ENCODE measurements around the gene TMA16. TPM values are rescaled to one million over a fixed set of nuclear protein-coding genes. Genes with fewer than 3 reads are reported as not detected.

The TMA16 gene
- total and polyA plus RNA-seq, 2 donors (not counting 1 experiment from before 2014, with no cell fraction given), result 6.5 to 40.5 TPM

DNA sequence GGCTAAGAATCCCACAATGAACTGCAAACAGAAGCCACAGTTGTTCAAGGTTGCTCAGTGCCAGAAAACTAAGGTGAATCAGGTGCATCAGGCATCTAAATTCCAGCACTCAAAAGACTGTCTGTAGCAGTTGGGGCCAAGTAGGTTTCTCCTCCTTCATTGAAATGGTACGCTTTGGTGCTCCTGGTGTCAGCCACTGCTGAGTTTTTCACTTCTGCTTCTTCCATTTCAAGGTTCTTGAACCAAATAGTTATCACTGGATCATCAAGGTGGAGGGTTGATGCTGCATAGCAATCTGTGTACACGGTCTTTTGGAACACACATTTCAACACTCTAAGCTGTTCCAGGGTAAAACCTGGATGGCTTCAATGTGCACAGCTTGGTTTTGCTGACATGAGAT is 74.4 kb downstream of the TMA16 start:
- no CpG with 5 or more reads among the region's 2 CpGs for WGBS (ENCODE audit: insufficient coverage)
- peaks cover 72% of the 10 kb centered on the region for H3K79me2 ChIP-seq (ENCODE audit: control insufficient read depth, insufficient read depth, low read length)
- peak overlapping the region; percentile 88 for H3K27ac Mint-ChIP-seq
- H3K9me3 Mint-ChIP-seq (ENCODE audit: insufficient read depth), result peaks cover 2% of the 10 kb centered on the region
- no peaks in the 10 kb centered on the region for H3K27me3 Mint-ChIP-seq
- TF ChIP-seq CTCF (IDR thresholded peaks at IDR 0.05) (no peak), EZH2 (IDR thresholded peaks at IDR 0.05; ENCODE audit: borderline replicate concordance, insufficient read depth, low read depth, low read length, poor library complexity, severe bottlenecking) (no peak)
- peak overlapping the region; percentile 51 for H3K4me2 ChIP-seq (replicated peaks; ENCODE audit: low read depth, low read length, poor library complexity, severe bottlenecking)
- ATAC-seq (ENCODE audit: low read depth) (peak; percentile 90), DNase-seq (peak; percentile 59)
- H3K9me3 ChIP-seq (ENCODE audit: control extremely low read depth in 1 of 3, control insufficient read depth in 2 of 3, insufficient read depth in 1 of 3, low read length in 2 of 3), result peaks cover 0 to 11% (median 1%) of the 10 kb centered on the region in 3 donors
- H3K4me1 Mint-ChIP-seq, result peaks cover 81% of the 10 kb centered on the region
- H3K36me3 ChIP-seq (replicated peaks in 1 of 2; ENCODE audit: control extremely low read depth in 1 of 2, control insufficient read depth in 1 of 2, extremely low read depth in 1 of 2, insufficient read depth in 2 of 2, low read length in 1 of 2), result peaks cover 7 to 70% of the 10 kb centered on the region in 2 experiments
- H4K20me1 ChIP-seq (ENCODE audit: control insufficient read depth, insufficient read depth, low read length, poor library complexity, severe bottlenecking), result no peaks in the 10 kb centered on the region
- no peaks in the 10 kb centered on the region for H3K27me3 ChIP-seq (replicated peaks in 1 of 4; ENCODE audit: control extremely low read depth in 1 of 4, control insufficient read depth in 3 of 4, insufficient read depth in 4 of 4, low read length in 3 of 4)
- H2AFZ ChIP-seq (ENCODE audit: insufficient read depth, low read depth, low read length, poor library complexity, severe bottlenecking), result no peak overlapping the region
- ChIA-PET POLR2A (no interaction called here), CTCF (interaction anchor here (0.9 to 28.8 kb wide), 7 partner anchors 10 to 106 kb away, joined by 3 to 1334 read pairs (median 4); no protein-coding TSS in a partner anchor)
- H3K27ac ChIP-seq (ENCODE audit: low read length in 2 of 2), result peak overlapping the region; percentile 50 to 76
- peaks cover 49 to 63% of the 10 kb centered on the region in 2 donors for H3K4me1 ChIP-seq (ENCODE audit: control insufficient read depth in 2 of 2, insufficient read depth in 2 of 2, low read length in 2 of 2)
- peak overlapping the region; percentile 54 for H3K4me3 Mint-ChIP-seq
- H3K4me3 ChIP-seq (ENCODE audit: control extremely low read depth in 1 of 5, extremely low read depth in 1 of 5, insufficient read depth in 1 of 5, low read depth in 2 of 5, low read length in 4 of 5), result peak overlapping the region in 1 of 5 experiments; percentile 21
- intact Hi-C loops (cut with micrococcal nuclease), result loop anchor here (2.0 kb wide), 1 partner anchor 22 kb away; no protein-coding TSS in a partner anchor
- H3K9ac ChIP-seq (ENCODE audit: low read length), result no peak overlapping the region

Other genes with a start within 250 kb of the TMA16 start
- gene NPY1R, start 162.1 kb upstream of the TMA16 start, total RNA-seq, result not detected in 2 replicates
- not detected in 2 replicates for gene NPY1R, start 162.1 kb upstream of the TMA16 start, polyA plus RNA-seq
- not detected in 2 replicates for gene NPY5R, start 150.8 kb upstream of the TMA16 start, total RNA-seq
- not detected in 2 replicates for gene NPY5R, start 150.8 kb upstream of the TMA16 start, polyA plus RNA-seq
- 0.15 and 0.27 TPM in 2 replicates for gene TKTL2, start 20.9 kb upstream of the TMA16 start, total RNA-seq
- gene TKTL2, start 20.9 kb upstream of the TMA16 start, polyA plus RNA-seq, result 0.16 and 0.35 TPM in 2 replicates